Liver (tissue), 9 donors: ENCODE measurements around the gene AFAP1. TPM values are rescaled to one million over a fixed set of nuclear protein-coding genes. Genes with fewer than 3 reads are reported as not detected.

Experiments used
- DNase-seq: peaks from one replicate; pipeline ENCODE4 v3.0.0-alpha.2; 2017; ENCODE audit warnings: low spot score
- H3K27ac ChIP-seq, 2 donors: one replicate each; pipeline ENCODE4 v1.7.0; 2013; ENCODE audit warnings: inconsistent platforms in 2 of 2, low read length in 2 of 2, control low read depth in 1 of 2, low read depth in 1 of 2, mild to moderate bottlenecking in 1 of 2
- H3K27me3 ChIP-seq, 4 donors: one replicate each; pipeline versions ENCODE4 v1.6.1 to v1.7.0; 2013; ENCODE audit warnings: low read length in 3 of 4, inconsistent platforms in 1 of 4, mild to moderate bottlenecking in 1 of 4, moderate library complexity in 1 of 4; ENCODE audit not compliant: control insufficient read depth in 4 of 4, insufficient read depth in 4 of 4
- H3K36me3 ChIP-seq, 4 donors: one replicate each; pipeline versions ENCODE4 v1.6.1 to v1.7.0; 2013; ENCODE audit warnings: low read length in 3 of 4, mild to moderate bottlenecking in 3 of 4, low read depth in 1 of 4, moderate library complexity in 1 of 4; ENCODE audit not compliant: control insufficient read depth in 4 of 4, insufficient read depth in 3 of 4
- H3K4me1 ChIP-seq, 4 donors: one replicate each; pipeline versions ENCODE4 v1.6.1 to v1.7.0; 2013; ENCODE audit warnings: low read length in 3 of 4, mild to moderate bottlenecking in 3 of 4, moderate library complexity in 1 of 4; ENCODE audit not compliant: control insufficient read depth in 4 of 4, insufficient read depth in 4 of 4
- H3K4me3 ChIP-seq, 3 donors: one replicate each; pipeline versions ENCODE4 v1.6.1 to v1.7.0; 2013; ENCODE audit warnings: low read length in 3 of 3, control low read depth in 1 of 3, low read depth in 1 of 3, mild to moderate bottlenecking in 1 of 3
- H3K9ac ChIP-seq, 2 donors: one replicate each; pipeline ENCODE4 v1.7.0; 2013; ENCODE audit warnings: low read length in 2 of 2, mild to moderate bottlenecking in 2 of 2, moderate library complexity in 2 of 2, control low read depth in 1 of 2, low read depth in 1 of 2
- H3K9me3 ChIP-seq, 4 donors: one replicate each; pipeline versions ENCODE4 v1.6.1 to v1.7.0; 2013; ENCODE audit warnings: low read length in 3 of 4; ENCODE audit not compliant: control insufficient read depth in 4 of 4
- ATF3 ChIP-seq: IDR thresholded peaks from 2 replicates; pipeline ENCODE4 v1.6.1; 2016; ENCODE audit warnings: antibody characterized with exemption
- CTCF ChIP-seq: fragments of 150-350 bp; IDR thresholded peaks from 2 replicates; pipeline ENCODE4 v1.5.1; 2017; ENCODE audit warnings: improper control_type of control experiment, low read depth, low read length; ENCODE audit not compliant: missing input control
- EGR1 ChIP-seq, 2 donors: IDR thresholded peaks; 2 replicates each; pipeline ENCODE4 v1.6.1; 2016 to 2018; ENCODE audit warnings: antibody characterized with exemption in 2 of 2, low read depth in 2 of 2
- FOXA1 ChIP-seq: IDR thresholded peaks from 2 replicates; pipeline ENCODE4 v1.6.1; 2016; ENCODE audit warnings: antibody characterized with exemption
- FOXA2 ChIP-seq: IDR thresholded peaks from 2 replicates; pipeline ENCODE4 v1.6.1; 2016; ENCODE audit warnings: antibody characterized with exemption
- GABPA ChIP-seq, 2 donors: IDR thresholded peaks in 1 of 2; conservative IDR thresholded peaks in 1 of 2; 2 replicates each; pipeline ENCODE4 v1.6.1; 2016; ENCODE audit warnings: antibody characterized with exemption in 2 of 2, mild to moderate bottlenecking in 1 of 2, moderate library complexity in 1 of 2
- HNF4A ChIP-seq, 2 donors: conservative IDR thresholded peaks; 2 replicates each; pipeline ENCODE4 v1.6.1; 2016; ENCODE audit warnings: antibody characterized with exemption in 2 of 2, mild to moderate bottlenecking in 2 of 2
- HNF4G ChIP-seq: IDR thresholded peaks from 2 replicates; pipeline ENCODE4 v1.6.1; 2016; ENCODE audit warnings: antibody characterized with exemption
- JUND ChIP-seq, 2 donors: IDR thresholded peaks; 2 replicates each; pipeline ENCODE4 v1.6.1; 2016; ENCODE audit warnings: antibody characterized with exemption in 2 of 2
- MAX ChIP-seq: IDR thresholded peaks from 2 replicates; pipeline ENCODE4 v1.6.1; 2016; ENCODE audit warnings: antibody characterized with exemption
- NR2F2 ChIP-seq: IDR thresholded peaks from 2 replicates; pipeline ENCODE4 v1.6.1; 2016; ENCODE audit warnings: antibody characterized with exemption
- RAD21 ChIP-seq, 2 donors: IDR thresholded peaks; 2 replicates each; pipeline ENCODE4 v1.6.1; 2016; ENCODE audit warnings: antibody characterized with exemption in 2 of 2, mild to moderate bottlenecking in 2 of 2
- REST ChIP-seq: IDR thresholded peaks from 2 replicates; pipeline ENCODE4 v1.6.1; 2016; ENCODE audit warnings: antibody characterized with exemption, mild to moderate bottlenecking
- RXRA ChIP-seq, 2 donors: IDR thresholded peaks; 2 replicates each; pipeline ENCODE4 v1.6.1; 2017 to 2018; ENCODE audit warnings: antibody characterized with exemption in 2 of 2, mild to moderate bottlenecking in 1 of 2
- SP1 ChIP-seq: IDR thresholded peaks from 2 replicates; pipeline ENCODE4 v1.6.1; 2018; ENCODE audit warnings: antibody characterized with exemption, mild to moderate bottlenecking
- TAF1 ChIP-seq: conservative IDR thresholded peaks from 2 replicates; pipeline ENCODE4 v1.6.1; 2016; ENCODE audit warnings: antibody characterized with exemption, mild to moderate bottlenecking
- YY1 ChIP-seq: IDR thresholded peaks from 2 replicates; pipeline ENCODE4 v1.6.1; 2016; ENCODE audit warnings: antibody characterized with exemption, mild to moderate bottlenecking
- ZBTB33 ChIP-seq: IDR thresholded peaks from 2 replicates; pipeline ENCODE4 v1.6.1; 2016; ENCODE audit warnings: antibody characterized with exemption
- WGBS: extraction: QIAGEN DNeasy Blood & Tissue Kit; methylation state at CpG from one replicate; pipeline ENCODE4 v1.1.7; 2013; 5-methylcytosine and 5-hydroxymethylcytosine counted together
- polyA plus RNA-seq, 2 donors: library from polyadenylated mRNA; stranded (reverse) in 1 of 2; unstranded in 1 of 2; fragments of 200-250 nt in 1 of 2; fragments of >200 nt in 1 of 2; fragmentation: Nextera tagmentation in 1 of 2; extraction: Ambion mirVana in 1 of 2; gene quantifications; one replicate each; pipeline versions ENCODE4 v1.2.1 to v1.2.3, GENCODE V29; 2013 to 2015
- total RNA-seq, 2 donors: library from RNA; depleted of rRNA; stranded (reverse); fragments of >200 nt; gene quantifications; one replicate each; pipeline ENCODE4 v1.2.3, GENCODE V29; 2014
- donor health status: healthy.
- donor health status: healthy.
- donor health status: healthy.
- donor health status: healthy.
- donor health status: healthy.

AFAP1 gene
- total and polyA plus RNA-seq, 4 donors, result 0.40 to 3.2 (median 1.6) TPM

- no peak overlapping the region for H3K9ac ChIP-seq
- WGBS, result 94% methylated on average over 45 of the region's 45 CpGs
- no peaks in the 10 kb centered on the region for H3K36me3 ChIP-seq
- H3K4me1 ChIP-seq, result no peaks in the 10 kb centered on the region
- no peak for TF ChIP-seq TAF1
- no peak for TF ChIP-seq EGR1 (IDR thresholded peaks at IDR 0.05; ENCODE audit: low read depth in 2 of 2)
- TF ChIP-seq HNF4A (conservative IDR thresholded peaks at IDR 0.05), result no peak
- no peak for TF ChIP-seq JUND (IDR thresholded peaks at IDR 0.05)
- TF ChIP-seq RAD21 (IDR thresholded peaks at IDR 0.05), result no peak
- no peak for TF ChIP-seq NR2F2
- TF ChIP-seq YY1, result no peak
- no peak for TF ChIP-seq RXRA (IDR thresholded peaks at IDR 0.05)
- no peak for TF ChIP-seq ZBTB33
- TF ChIP-seq CTCF, result no peak
- TF ChIP-seq FOXA1, result no peak
- TF ChIP-seq HNF4G, result no peak
- TF ChIP-seq FOXA2, result no peak
- TF ChIP-seq REST, result no peak
- no peak for TF ChIP-seq GABPA (IDR thresholded peaks at IDR 0.05 in 1 of 2, conservative IDR thresholded peaks at IDR 0.05 in 1 of 2)
- no peak for TF ChIP-seq ATF3
- TF ChIP-seq MAX, result no peak
- no peak for TF ChIP-seq SP1
- no peak overlapping the region for H3K27ac ChIP-seq
- H3K27me3 ChIP-seq, result no peaks in the 10 kb centered on the region
- peaks cover 0 to 4% (median 1%) of the 10 kb centered on the region in 4 donors for H3K9me3 ChIP-seq
- no peak overlapping the region for H3K4me3 ChIP-seq
- no peak for DNase-seq
Measured at GRCh38 chr4:7739918-7740865, 199.5 kb downstream of the AFAP1 start.
